BJ (cell line): ENCODE measurements around the gene AEBP2. TPM values are rescaled to one million over a fixed set of nuclear protein-coding genes. Genes with fewer than 3 reads are reported as not detected.

Experiments
- CTCF ChIA-PET: fragments of 350-600 bp; formaldehyde crosslinking; extraction: SDS; loops from one replicate; lab custom pipeline; 2021; ENCODE audit warnings: antibody characterized with exemption, inconsistent platforms; lab: Yijun Ruan, JAX
- POLR2A ChIA-PET: fragments of 300-600 bp; sonication (Branson Sonifier 250); formaldehyde crosslinking; extraction: SDS; loops from one replicate; lab custom pipeline; 2021; ENCODE audit warnings: antibody characterized with exemption; lab: Charles Lee
- DNase-seq: peaks from one replicate; pipeline ENCODE4 v3.0.0-alpha.2; 2011; ENCODE audit warnings: low read depth
- H3K27me3 ChIP-seq: 2 replicates; pipeline ENCODE4 v1.6.0; 2011; ENCODE audit warnings: low read length; ENCODE audit not compliant: control insufficient read depth, insufficient read depth
- H3K36me3 ChIP-seq: 2 replicates; pipeline ENCODE4 v1.5.1; 2011; ENCODE audit warnings: low read length; ENCODE audit not compliant: control insufficient read depth, insufficient read depth
- H3K4me3 ChIP-seq: 2 replicates; pipeline ENCODE4 v1.5.1; 2011; ENCODE audit warnings: low read depth, mild to moderate bottlenecking, control low read depth, low read length
- polyA plus RNA-seq: library from polyadenylated mRNA; depleted of rRNA; stranded (reverse); fragments of >200 nt; gene quantifications from 2 replicates; pipeline ENCODE4 v1.2.3, GENCODE V29; 2011
- TF ChIP-seq, protein P1 (sequence below): IDR thresholded peaks from 2 replicates; pipeline ENCODE4 v1.5.1; 2011; ENCODE audit warnings: low read depth, mild to moderate bottlenecking, control low read depth, inconsistent platforms, low read length, moderate library complexity; ENCODE audit not compliant: insufficient read depth

The AEBP2 gene
- polyA plus RNA-seq, 1 experiment = 6.3 TPM

GRCh38 chr12:19539836-19540235 lies 100.5 kb downstream of the AEBP2 start:
- H3K4me3 ChIP-seq = no peak overlapping the region
- no peaks in the 10 kb centered on the region for H3K36me3 ChIP-seq
- H3K27me3 ChIP-seq = no peaks in the 10 kb centered on the region
- ChIA-PET CTCF (no interaction called here), POLR2A (no interaction called here)
- DNase-seq = no peak
- TF ChIP-seq, protein P1, sequence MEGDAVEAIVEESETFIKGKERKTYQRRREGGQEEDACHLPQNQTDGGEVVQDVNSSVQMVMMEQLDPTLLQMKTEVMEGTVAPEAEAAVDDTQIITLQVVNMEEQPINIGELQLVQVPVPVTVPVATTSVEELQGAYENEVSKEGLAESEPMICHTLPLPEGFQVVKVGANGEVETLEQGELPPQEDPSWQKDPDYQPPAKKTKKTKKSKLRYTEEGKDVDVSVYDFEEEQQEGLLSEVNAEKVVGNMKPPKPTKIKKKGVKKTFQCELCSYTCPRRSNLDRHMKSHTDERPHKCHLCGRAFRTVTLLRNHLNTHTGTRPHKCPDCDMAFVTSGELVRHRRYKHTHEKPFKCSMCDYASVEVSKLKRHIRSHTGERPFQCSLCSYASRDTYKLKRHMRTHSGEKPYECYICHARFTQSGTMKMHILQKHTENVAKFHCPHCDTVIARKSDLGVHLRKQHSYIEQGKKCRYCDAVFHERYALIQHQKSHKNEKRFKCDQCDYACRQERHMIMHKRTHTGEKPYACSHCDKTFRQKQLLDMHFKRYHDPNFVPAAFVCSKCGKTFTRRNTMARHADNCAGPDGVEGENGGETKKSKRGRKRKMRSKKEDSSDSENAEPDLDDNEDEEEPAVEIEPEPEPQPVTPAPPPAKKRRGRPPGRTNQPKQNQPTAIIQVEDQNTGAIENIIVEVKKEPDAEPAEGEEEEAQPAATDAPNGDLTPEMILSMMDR = no peak

- ChIA-PET CTCF (no interaction called here), POLR2A (no interaction called here)
- Histone ChIP-seq H3K27me3 (no peaks in the 10 kb centered on the region), H3K36me3 (no peaks in the 10 kb centered on the region), H3K4me3 (no peak overlapping the region)
- DNase-seq = no peak
- TF ChIP-seq, protein P1 = no peak
Measured at GRCh38 chr12:19542606-19543005, 103.3 kb downstream of the AEBP2 start.

DNA sequence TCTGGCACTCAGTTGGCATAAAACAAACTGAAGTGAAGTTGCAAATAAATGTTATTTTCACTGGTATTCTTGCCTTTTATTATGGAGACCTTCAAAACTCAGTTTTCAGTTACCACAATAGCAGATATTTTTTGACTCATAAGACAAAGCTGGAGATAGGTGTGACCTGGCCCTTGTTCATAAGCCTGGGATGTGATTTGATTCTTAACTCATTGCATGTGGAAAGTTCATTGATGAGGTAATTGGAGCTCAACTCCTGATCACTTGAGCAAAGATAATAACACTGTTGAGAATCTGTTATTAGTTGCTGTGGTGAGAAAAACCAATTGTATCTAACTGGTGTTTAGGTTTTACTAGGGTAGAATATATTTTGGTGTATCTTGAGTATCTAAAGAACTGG lies 105.1 kb downstream of the AEBP2 start:
- no peak for DNase-seq
- H3K4me3 ChIP-seq = no peak overlapping the region
- ChIA-PET CTCF (no interaction called here), POLR2A (no interaction called here)
- TF ChIP-seq, protein P1 = no peak
- no peaks in the 10 kb centered on the region for H3K27me3 ChIP-seq
- H3K36me3 ChIP-seq = no peaks in the 10 kb centered on the region

- no peaks in the 10 kb centered on the region for H3K27me3 ChIP-seq
- TF ChIP-seq, protein P1 = no peak
- ChIA-PET CTCF (interaction anchor here (1.0 kb wide), 1 partner anchor 12 kb away, joined by 3 read pairs; no protein-coding TSS in a partner anchor), POLR2A (no interaction called here)
- no peak for DNase-seq
- H3K4me3 ChIP-seq = no peak overlapping the region
- no peaks in the 10 kb centered on the region for H3K36me3 ChIP-seq
Measured at GRCh38 chr12:19545301-19545700, 106.0 kb downstream of the AEBP2 start.

DNA sequence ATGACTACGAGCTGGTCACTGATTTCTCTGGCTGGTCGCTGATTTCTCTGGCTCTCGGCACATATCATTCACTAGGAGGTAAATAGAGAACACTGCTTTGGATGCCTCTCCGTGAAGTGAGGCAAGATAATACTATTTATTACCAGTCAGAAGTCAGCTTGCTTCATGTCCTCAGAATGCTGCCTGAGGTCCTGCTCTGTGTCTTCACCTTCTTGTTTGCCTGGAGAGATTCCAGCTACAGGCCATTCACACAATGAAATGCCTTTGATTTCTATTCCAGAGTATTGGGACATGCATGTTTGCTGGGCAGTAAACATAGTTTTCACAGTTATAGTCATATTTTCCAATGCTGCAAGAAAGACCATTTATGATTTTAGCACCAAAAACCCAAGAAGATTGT lies 106.7 kb downstream of the AEBP2 start:
- DNase-seq = no peak
- ChIA-PET CTCF (interaction anchor here (0.6 to 2.4 kb wide), 6 partner anchors 10 to 1099 kb away, joined by 3 to 7 read pairs (median 4); no protein-coding TSS in a partner anchor), POLR2A (interaction anchor here (0.7 kb wide), 1 partner anchor 33 kb away, joined by 10 read pairs; no protein-coding TSS in a partner anchor)
- no peaks in the 10 kb centered on the region for H3K27me3 ChIP-seq
- H3K36me3 ChIP-seq = no peaks in the 10 kb centered on the region
- H3K4me3 ChIP-seq = no peak overlapping the region
- TF ChIP-seq, protein P1 = no peak
